ENCODE measurements around the gene PLAAT1.

The PLAAT1 gene

GRCh38 chr3:193253986-193254660, 13.1 kb downstream of the PLAAT1 start:
- DNase-seq (ENCODE audit: low spot score) = no peak

DNA sequence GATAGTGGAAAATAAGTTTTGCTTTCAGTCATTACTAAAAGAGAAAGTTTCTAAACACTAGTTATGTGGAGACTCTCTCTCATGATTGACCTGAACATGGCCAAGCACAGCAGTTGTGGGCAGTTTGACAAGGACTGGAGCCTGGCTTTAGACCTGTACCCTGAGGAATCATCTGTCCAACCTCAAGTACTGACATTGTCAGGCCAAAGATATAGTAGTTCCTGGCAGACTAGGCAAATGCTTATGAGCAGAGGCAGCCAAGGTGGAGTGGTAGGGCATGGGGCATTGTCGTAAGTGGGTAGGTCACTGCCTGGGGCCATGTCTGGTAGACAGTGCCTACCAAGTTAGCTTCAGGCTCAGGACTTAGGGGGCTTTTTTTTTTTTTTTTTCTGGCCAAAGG, 20.9 kb downstream of the PLAAT1 start:
- DNase-seq (ENCODE audit: low spot score) = no peak

- no peak for DNase-seq (ENCODE audit: low spot score)
Measured at GRCh38 chr3:193262707-193263106, 21.7 kb downstream of the PLAAT1 start.

- DNase-seq (ENCODE audit: low spot score) = no peak
Measured at GRCh38 chr3:193269343-193270028, 28.5 kb downstream of the PLAAT1 start.

DNA sequence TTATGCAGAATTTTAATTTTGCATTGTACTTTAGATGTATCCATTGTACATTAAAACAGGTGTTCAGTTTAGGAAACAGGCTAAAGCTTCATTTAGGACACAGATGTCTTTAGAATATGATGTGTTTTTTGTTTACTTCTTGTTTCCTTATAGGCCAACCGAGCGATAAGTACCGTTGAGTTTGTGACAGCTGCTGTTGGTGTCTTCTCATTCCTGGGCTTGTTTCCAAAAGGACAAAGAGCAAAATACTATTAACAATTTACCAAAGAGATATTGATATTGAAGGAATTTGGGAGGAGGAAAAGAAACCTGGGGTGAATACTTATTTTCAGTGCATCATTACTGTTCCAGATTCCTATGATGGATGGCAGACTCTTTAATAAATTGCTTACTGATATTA, 29.4 kb downstream of the PLAAT1 start:
- DNase-seq (ENCODE audit: low spot score) = no peak

GRCh38 chr3:193271101-193271840, 30.2 kb downstream of the PLAAT1 start:
- DNase-seq (ENCODE audit: low spot score) = no peak

DNA sequence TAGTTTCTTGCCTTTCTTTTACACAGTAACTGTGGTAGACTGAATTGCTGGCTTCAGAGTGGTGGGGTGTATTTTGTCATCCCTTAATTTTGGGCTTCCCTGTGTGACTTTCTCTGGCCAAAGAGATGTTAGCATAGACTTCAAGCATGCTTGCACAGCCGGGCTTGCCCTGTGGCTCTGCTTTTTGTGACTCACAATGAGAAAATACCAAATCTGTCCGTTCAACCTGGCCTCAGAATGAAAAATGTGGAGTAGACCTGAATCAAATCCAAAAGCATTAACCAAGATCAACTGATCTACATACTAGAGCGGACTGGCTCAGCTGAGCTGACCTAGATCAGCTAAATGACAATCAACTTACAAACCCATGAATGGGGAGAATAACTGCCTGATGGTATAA, 51.4 kb downstream of the PLAAT1 start:
- DNase-seq (ENCODE audit: low spot score) = no peak

DNA sequence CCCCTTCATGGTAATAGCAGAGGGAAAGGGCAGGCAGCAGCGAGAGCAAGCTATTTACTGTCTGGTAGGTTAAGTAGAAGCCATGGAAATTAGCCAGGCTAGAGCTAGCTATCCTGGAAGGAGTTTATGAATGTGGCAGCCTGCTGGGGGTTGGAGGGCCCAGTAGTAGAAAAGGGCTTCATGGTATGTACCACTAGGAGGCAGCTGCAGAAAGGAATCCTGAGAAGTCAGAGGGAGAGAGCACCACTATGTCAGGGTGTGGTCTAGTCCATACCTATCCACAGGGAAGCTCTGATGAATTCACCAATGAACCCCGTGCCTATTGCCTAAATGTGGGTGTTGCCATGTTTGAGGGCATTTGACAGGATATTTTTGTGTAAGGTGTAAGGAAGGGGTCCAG, 55.0 kb downstream of the PLAAT1 start:
- no peak for DNase-seq (ENCODE audit: low spot score)

- no peak for DNase-seq (ENCODE audit: low spot score)
Measured at GRCh38 chr3:193297421-193297820, 56.4 kb downstream of the PLAAT1 start.

DNA sequence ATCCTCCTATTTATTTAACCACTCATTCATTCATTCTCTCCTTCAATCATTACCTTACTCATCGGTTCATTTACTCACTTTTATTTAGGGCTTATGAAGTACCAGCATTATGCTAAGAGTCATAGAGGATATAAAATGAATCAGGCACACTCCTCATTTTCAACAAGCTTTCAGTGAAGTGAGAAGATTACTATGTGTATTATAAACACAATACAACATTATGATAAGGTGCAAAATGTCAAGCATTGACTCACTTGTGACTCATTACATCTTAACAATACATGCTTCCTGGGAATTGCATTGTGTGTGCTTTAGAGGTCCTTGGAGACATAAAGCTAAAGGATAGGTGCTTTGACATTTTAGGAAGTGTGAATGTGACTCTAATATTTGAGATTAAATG, 60.4 kb downstream of the PLAAT1 start:
- DNase-seq (ENCODE audit: low spot score) = no peak

GRCh38 chr3:193305356-193305755, 64.3 kb downstream of the PLAAT1 start:
- DNase-seq (ENCODE audit: low spot score) = no peak

DNA sequence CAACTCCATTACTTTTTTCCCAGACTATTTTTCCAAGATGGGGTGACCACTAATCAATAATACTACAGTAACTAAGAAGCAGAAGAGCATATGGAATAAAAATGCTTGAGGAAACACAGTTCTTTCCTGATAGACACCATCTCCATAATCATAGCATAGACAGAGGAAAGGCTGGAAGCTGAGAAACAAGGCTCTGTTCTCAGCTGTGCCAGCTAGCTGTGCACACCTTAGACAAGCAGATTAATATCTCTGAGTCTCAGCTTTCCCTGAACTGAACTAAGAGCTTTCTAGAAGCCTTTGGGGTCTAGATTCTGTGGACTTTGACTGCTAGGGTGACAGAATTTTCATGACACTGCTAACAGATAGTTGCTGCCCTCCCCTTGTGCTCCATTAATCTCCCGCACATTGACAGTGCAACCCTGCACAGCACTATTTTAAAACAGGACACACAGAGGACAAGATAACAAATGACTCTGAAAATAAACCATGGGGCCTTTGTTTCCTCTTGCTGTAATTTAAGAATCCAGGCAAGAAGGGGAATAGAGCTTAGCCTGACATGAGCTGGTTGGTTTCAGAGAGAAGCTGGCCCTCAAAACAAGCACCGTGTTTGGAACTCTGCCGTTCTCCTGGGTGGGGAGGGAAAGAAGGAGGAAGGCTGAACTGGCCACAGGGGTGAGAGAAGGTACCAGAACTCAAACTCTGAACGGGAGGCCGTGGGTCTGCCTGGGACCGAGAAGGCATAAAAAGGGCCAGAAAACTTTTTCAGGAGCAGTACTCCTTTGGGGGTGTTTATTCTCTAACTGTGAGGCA, 70.1 kb downstream of the PLAAT1 start:
- DNase-seq (ENCODE audit: low spot score) = no peak

- DNase-seq (ENCODE audit: low spot score) = no peak
Measured at GRCh38 chr3:193313061-193313958, 72.3 kb downstream of the PLAAT1 start.

DNA sequence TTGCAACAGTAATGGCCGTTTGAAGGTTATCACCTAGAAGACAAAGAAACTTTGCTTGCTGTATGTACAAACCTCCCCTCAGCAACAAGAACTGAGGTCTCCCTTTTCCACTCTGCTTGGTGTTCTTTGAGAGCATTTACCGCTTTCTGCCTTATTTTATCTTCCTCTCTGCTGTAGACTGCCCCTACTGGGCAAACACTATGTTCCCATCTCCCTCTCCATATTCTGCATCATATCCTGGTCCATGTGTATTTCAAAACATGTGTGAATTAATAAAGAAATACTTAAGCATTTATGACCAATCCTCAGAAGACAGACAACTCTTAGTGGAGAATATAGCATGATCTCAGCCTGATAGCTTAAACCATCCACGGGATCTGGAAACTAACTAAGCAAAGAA, 73.1 kb downstream of the PLAAT1 start:
- DNase-seq (ENCODE audit: low spot score) = peak; percentile 2

- no peak for DNase-seq (ENCODE audit: low spot score)
Measured at GRCh38 chr3:193317682-193318300, 76.8 kb downstream of the PLAAT1 start.
